T-helper 22 cell (primary cell): ENCODE data around the gene C1RL.

Experiments used
- DNase-seq: peaks from one replicate; pipeline ENCODE4 v3.0.0-alpha.2; 2020; ENCODE audit warnings: low read depth

The C1RL gene

GRCh38 chr12:7136676-7137075, 27.7 kb upstream of the C1RL start:
- no peak for DNase-seq

- DNase-seq, result no peak
Measured at GRCh38 chr12:7136071-7136470, 27.1 kb upstream of the C1RL start.

- no peak for DNase-seq
Measured at GRCh38 chr12:7134396-7135166, 25.6 kb upstream of the C1RL start.

- no peak for DNase-seq
Measured at GRCh38 chr12:7131502-7131866, 22.5 kb upstream of the C1RL start.

- DNase-seq, result no peak
Measured at GRCh38 chr12:7130701-7131501, 21.9 kb upstream of the C1RL start.

GRCh38 chr12:7129872-7130691, 21.1 kb upstream of the C1RL start, which contains the start of gene CLSTN3:
TSS of gene CLSTN3 (plus strand) at chr12:7130371. CDS start at chr12:7130649, 278 bp downstream.
- DNase-seq, result peak; percentile 84

GRCh38 chr12:7129287-7129871, 20.4 kb upstream of the C1RL start:
- DNase-seq, result no peak

GRCh38 chr12:7128681-7129286, 19.8 kb upstream of the C1RL start, which contains the start of gene RBP5:
TSS of gene RBP5 (minus strand) at chr12:7128889. CDS start at chr12:7128775, 114 bp downstream.
- DNase-seq, result no peak

- no peak for DNase-seq
Measured at GRCh38 chr12:7127916-7128626, 19.1 kb upstream of the C1RL start.

GRCh38 chr12:7125632-7126227, 16.7 kb upstream of the C1RL start:
- no peak for DNase-seq

- no peak for DNase-seq
Measured at GRCh38 chr12:7123806-7124522, 14.9 kb upstream of the C1RL start.

- DNase-seq, result no peak
Measured at GRCh38 chr12:7122811-7123769, 14.1 kb upstream of the C1RL start.

GRCh38 chr12:7121324-7121723, 12.3 kb upstream of the C1RL start:
- DNase-seq, result no peak

GRCh38 chr12:7120166-7120565, 11.2 kb upstream of the C1RL start:
- no peak for DNase-seq

- no peak for DNase-seq
Measured at GRCh38 chr12:7118881-7119280, 9.9 kb upstream of the C1RL start.

GRCh38 chr12:7117670-7118069, 8.7 kb upstream of the C1RL start:
- DNase-seq, result no peak

- no peak for DNase-seq
Measured at GRCh38 chr12:7116916-7117315, 7.9 kb upstream of the C1RL start.

GRCh38 chr12:7116196-7116595, 7.2 kb upstream of the C1RL start:
- no peak for DNase-seq

- DNase-seq, result no peak
Measured at GRCh38 chr12:7114851-7115250, 5.8 kb upstream of the C1RL start.
